Endothelial cell of coronary artery (primary cell): ENCODE data around the gene DDX3Y. TPM values are rescaled to one million over a fixed set of nuclear protein-coding genes. Genes with fewer than 3 reads are reported as not detected.

Experiments used
- total RNA-seq: library from RNA; depleted of rRNA; stranded (reverse); fragments of >200 nt; gene quantifications from 2 replicates; pipeline ENCODE4 v1.2.3, GENCODE V29; 2014

The DDX3Y gene
- under 0.01 and 68.3 TPM in 2 replicates for total RNA-seq

DNA sequence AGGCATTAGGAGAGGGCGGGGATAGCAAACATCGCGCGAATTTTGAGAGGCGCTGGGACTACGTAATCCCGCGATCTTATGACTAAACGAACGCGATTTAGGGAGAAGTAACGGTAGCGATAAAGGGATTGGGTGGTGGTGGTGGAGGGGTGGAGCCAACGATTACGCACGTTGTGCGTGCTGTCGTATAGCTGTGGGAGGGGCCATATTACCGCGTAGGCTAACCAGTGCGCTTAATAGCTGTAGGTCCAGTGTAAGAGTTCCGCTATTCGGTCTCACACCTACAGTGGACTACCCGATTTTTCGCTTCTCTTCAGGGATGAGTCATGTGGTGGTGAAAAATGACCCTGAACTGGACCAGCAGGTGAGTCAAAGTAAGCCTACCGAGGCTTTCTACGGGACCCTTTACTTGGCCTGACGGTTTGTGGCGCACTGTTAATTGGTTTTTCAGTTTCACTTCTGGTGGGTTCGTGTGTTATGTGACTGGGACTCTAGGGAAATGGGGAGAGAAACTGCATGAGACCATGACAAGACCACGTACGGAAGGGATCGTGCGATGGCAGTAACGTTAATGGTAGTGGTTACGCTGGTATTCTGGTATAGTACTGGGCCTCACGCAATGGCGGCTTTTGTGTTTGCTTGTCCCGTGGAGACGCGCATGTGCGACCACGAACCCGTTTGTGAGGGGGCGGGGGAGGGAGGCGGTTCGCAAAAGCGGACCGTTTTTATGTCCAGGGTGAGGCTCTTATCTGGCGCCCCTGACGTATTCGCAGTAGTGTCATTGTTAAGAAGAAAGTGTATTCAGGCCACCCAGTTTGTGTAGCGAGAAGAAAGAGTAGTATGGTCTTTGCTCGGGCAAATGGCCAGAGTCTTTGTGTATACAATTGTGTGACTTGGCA lies at the start of gene DDX3Y:
Gene DDX3Y (plus strand): TSS at position 251 of the 899 bp plus-strand sequence. CDS start 69 bp downstream, at position 320.

Other genes with a start within 250 kb of the DDX3Y start
- under 0.01 and 10.9 TPM in 2 replicates for gene USP9Y, start 203.6 kb upstream of the DDX3Y start, total RNA-seq